ENCODE data around the gene MYBL2.

DNA sequence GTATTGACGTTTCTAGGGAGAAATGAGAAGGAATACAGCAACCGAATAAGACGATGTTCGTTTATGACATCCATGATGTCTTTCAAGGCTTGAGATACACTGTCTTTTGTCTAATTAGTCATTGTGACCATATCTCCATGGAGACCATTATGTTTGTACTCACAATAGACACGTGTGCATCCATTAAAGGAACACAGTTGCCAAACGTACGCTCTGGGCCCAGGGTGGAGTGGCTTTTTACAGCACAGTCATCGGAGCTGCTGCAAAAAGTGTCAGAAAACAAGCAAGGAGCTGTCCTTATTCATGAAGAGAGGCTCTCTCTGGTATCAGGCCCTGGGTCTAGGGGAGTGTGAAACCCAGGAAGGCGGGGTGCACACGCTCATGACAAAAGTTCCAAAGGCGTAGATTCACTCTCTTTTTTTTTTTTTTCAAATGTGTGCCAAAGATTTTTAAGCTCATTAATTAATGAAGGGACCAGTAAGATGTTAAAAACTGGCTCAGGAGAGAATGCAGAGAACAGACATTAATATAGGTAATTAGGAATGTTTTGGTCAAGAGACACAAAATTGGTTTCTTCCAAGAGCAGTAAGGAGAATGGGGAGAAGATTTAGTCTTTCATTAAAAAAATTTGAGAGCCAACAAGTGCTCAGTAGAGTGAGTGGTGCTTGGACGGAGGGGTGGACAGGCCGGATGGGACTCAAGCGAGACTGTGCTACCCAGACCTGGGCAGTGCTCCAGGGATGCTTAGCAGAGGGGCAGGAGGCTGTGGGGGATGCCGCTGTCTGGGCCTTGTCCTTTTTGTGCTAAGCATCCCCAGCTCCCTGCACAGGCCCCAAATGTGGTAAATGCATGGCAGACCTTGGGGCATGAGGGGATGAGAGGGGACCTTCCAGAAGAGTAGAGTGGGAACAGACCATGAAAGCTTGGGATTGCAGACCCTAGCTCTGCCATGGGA, 94.7 kb downstream of the MYBL2 start:
- no peak for TF ChIP-seq POLR2A (IDR thresholded peaks at IDR 0.05; ENCODE audit: low read length)
- TF ChIP-seq GATA1 (IDR thresholded peaks at IDR 0.05; ENCODE audit: low read depth, low read length), result no peak
